Chondrocyte (in vitro differentiated cells): Measurements from ENCODE around the gene KANTR. TPM values are rescaled to one million over a fixed set of nuclear protein-coding genes. Genes with fewer than 3 reads are reported as not detected.

Experiments used
- DNase-seq: peaks from one replicate; pipeline ENCODE4 v3.0.0; 2021; ENCODE audit warnings: mixed read lengths, low spot score
- H3K27ac Mint-ChIP-seq: one replicate; pipeline ENCODE4 v1.8.0; 2021; ENCODE audit warnings: mild to moderate bottlenecking, moderate library complexity, mixed read lengths; ENCODE audit not compliant: unreplicated experiment
- H3K27me3 Mint-ChIP-seq: 2 replicates; pipeline ENCODE4 v1.8.0; 2021; ENCODE audit warnings: low read depth, mixed read lengths
- H3K36me3 Mint-ChIP-seq: 2 replicates; pipeline ENCODE4 v1.8.0; 2021; ENCODE audit warnings: low read depth, mixed read lengths
- H3K4me1 Mint-ChIP-seq: 2 replicates; pipeline ENCODE4 v1.8.0; 2021; ENCODE audit warnings: low read depth, mild to moderate bottlenecking, mixed read lengths
- H3K4me3 Mint-ChIP-seq: one replicate; pipeline ENCODE4 v1.8.0; 2021; ENCODE audit warnings: mild to moderate bottlenecking, moderate library complexity, mixed read lengths; ENCODE audit not compliant: unreplicated experiment
- H3K9me3 Mint-ChIP-seq: 2 replicates; pipeline ENCODE4 v1.8.0; 2021; ENCODE audit warnings: low read depth, mixed read lengths
- total RNA-seq: library from RNA; stranded (reverse); gene quantifications from 3 replicates; pipeline ENCODE4 v1.2.1, GENCODE V29; 2021
- TF ChIP-seq, protein P1 (sequence below): fragments of 200-600 bp; sonication (generic); IDR thresholded peaks from 2 replicates; pipeline ENCODE4 v1.5.0; 2021; ENCODE audit warnings: antibody characterized with exemption, mild to moderate bottlenecking, moderate library complexity

Gene KANTR
- total RNA-seq, 1 donor from 2014 or later, result 6.6 TPM

DNA sequence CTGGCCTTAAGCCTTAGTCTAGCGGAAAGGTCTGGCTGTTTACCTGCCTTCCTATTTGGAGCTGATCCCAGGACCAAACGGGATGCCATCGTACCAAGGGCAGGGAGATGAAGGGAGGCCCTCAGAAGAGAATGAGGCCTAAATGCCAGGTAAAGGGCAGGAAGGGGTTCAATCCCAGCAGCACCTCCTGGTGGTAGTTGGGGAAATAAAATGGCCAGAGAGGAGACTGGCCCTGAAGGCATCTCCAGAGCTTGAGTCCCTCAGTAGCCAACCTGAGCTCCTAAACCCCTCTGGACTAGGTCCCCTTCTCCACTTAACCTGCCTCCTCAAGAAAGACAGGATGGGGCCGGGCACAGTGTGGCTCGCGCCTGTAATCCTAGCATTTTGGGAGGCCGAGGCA is 77.4 kb downstream of the KANTR start:
- no peak overlapping the region for H3K4me3 Mint-ChIP-seq
- H3K27me3 Mint-ChIP-seq, result no peaks in the 10 kb centered on the region
- H3K36me3 Mint-ChIP-seq, result peaks cover 4% of the 10 kb centered on the region
- TF ChIP-seq, protein P1, sequence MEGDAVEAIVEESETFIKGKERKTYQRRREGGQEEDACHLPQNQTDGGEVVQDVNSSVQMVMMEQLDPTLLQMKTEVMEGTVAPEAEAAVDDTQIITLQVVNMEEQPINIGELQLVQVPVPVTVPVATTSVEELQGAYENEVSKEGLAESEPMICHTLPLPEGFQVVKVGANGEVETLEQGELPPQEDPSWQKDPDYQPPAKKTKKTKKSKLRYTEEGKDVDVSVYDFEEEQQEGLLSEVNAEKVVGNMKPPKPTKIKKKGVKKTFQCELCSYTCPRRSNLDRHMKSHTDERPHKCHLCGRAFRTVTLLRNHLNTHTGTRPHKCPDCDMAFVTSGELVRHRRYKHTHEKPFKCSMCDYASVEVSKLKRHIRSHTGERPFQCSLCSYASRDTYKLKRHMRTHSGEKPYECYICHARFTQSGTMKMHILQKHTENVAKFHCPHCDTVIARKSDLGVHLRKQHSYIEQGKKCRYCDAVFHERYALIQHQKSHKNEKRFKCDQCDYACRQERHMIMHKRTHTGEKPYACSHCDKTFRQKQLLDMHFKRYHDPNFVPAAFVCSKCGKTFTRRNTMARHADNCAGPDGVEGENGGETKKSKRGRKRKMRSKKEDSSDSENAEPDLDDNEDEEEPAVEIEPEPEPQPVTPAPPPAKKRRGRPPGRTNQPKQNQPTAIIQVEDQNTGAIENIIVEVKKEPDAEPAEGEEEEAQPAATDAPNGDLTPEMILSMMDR, result no peak
- H3K9me3 Mint-ChIP-seq, result peaks cover 7% of the 10 kb centered on the region
- no peak overlapping the region for H3K27ac Mint-ChIP-seq
- H3K4me1 Mint-ChIP-seq, result no peaks in the 10 kb centered on the region
- DNase-seq, result no peak

Other genes starting within 250 kb of the KANTR start
- gene XAGE3, start 226.1 kb upstream of the KANTR start, total RNA-seq, result not detected in 3 replicates
- gene FAM156B, start 196.8 kb upstream of the KANTR start, total RNA-seq, result 18.0 to 19.5 TPM (median 18.3 TPM) in 3 replicates
- 23.8 to 39.9 TPM (median 25.2 TPM) in 3 replicates for gene FAM156A, start 135.6 kb upstream of the KANTR start, total RNA-seq
- gene GPR173, start 45.4 kb upstream of the KANTR start, total RNA-seq, result 7.9 to 18.2 TPM (median 8.5 TPM) in 3 replicates
- 25.9 to 42.5 TPM (median 29.8 TPM) in 3 replicates for gene TSPYL2, start 11.8 kb upstream of the KANTR start, total RNA-seq
- gene KDM5C, start 131.1 kb downstream of the KANTR start, total RNA-seq, result 70.1 to 85.0 TPM (median 75.2 TPM) in 3 replicates
- 8.0 to 11.6 TPM (median 8.2 TPM) in 3 replicates for gene IQSEC2, start 187.4 kb downstream of the KANTR start, total RNA-seq